ENCODE data around the gene PVALB.

- no peak for TF ChIP-seq POLR2A (IDR thresholded peaks at IDR 0.05; ENCODE audit: low read depth)
- no peak for TF ChIP-seq CTCF (IDR thresholded peaks at IDR 0.05)
Measured at GRCh38 chr22:36864454-36865215, 47.8 kb upstream of the PVALB start.
